Activated CD8-positive, alpha-beta memory T cell treated with anti-CD3 and anti-CD28 coated beads, Interleukin-2, amount 10 ng/mL, durations not matched to agents 7 days and 5 days (primary cell): Measurements from ENCODE around the gene CAMKMT. TPM values are rescaled to one million over a fixed set of nuclear protein-coding genes. Genes with fewer than 3 reads are reported as not detected.

Experiments used
- ATAC-seq: fragments of 150-1000 bp; cut with Tn5 transposase; one replicate; pipeline ENCODE4 v1.10.0; 2021; ENCODE audit warnings: moderate library complexity
- CTCF ChIA-PET: fragments of 350-600 bp; sonication (Branson Sonifier 250); formaldehyde crosslinking; loops from one replicate; lab custom pipeline; 2021; ENCODE audit warnings: antibody characterized with exemption; lab: Charles Lee
- DNase-seq: peaks from one replicate; pipeline ENCODE4 v3.0.0-alpha.2; 2020
- H3K27ac Mint-ChIP-seq: one replicate; pipeline ENCODE4 v1.8.0; 2021; ENCODE audit warnings: mild to moderate bottlenecking, mixed read lengths
- H3K27me3 Mint-ChIP-seq: one replicate; pipeline ENCODE4 v1.8.0; 2021; ENCODE audit warnings: mixed read lengths
- H3K36me3 Mint-ChIP-seq: one replicate; pipeline ENCODE4 v1.8.0; 2021; ENCODE audit warnings: mild to moderate bottlenecking, mixed read lengths
- H3K4me1 Mint-ChIP-seq: one replicate; pipeline ENCODE4 v1.8.0; 2021; ENCODE audit warnings: mixed read lengths
- H3K4me3 Mint-ChIP-seq: one replicate; pipeline ENCODE4 v1.8.0; 2021; ENCODE audit warnings: mild to moderate bottlenecking, moderate library complexity, mixed read lengths
- H3K9me3 Mint-ChIP-seq: one replicate; pipeline ENCODE4 v1.8.0; 2022; ENCODE audit warnings: low read depth, mixed read lengths
- total RNA-seq, 2 experiments: library from RNA; stranded (reverse); gene quantifications; one replicate each; pipeline ENCODE4 v1.2.3, GENCODE V29; 2021

The CAMKMT gene
- total RNA-seq, 2 experiments from 2014 or later, result 12.8 to 13.3 TPM

DNA sequence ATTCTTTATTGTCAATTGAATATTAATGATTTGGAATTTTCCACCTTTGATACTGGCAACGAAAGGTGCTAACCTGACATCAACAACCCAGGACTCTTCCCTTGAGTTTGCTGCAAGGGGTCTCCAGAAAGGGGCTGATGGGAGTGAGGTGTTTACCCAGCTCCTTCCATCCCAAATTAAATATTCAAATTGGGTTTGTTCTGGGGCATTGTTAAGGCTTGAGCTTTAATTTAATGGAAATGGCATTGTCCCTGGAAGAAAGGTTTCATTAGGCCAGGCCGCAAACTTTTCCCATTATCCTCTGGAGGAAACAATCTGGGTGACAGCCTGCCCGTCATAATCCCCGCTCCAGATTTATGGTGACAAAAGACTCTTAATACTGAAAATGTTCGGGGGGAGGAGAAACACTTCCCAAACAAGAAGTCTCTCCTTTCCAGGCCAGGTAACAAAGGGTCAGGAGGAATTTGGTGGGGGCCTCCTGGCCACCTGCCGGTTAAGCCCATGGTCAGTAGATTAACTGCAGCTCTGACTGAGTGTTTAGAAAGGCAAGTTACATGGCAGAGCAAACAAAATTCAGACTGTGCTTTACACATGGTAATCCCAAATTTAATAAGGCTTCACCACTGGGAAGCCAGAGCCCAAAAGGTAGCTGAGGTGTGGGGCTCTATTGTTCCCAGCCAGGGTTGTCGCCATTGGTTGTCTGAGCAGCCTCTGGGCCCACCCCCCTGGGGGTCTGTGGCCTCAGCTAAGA is 428.4 kb downstream of the CAMKMT start:
- no peaks in the 10 kb centered on the region for H3K9me3 Mint-ChIP-seq
- H3K4me1 Mint-ChIP-seq, result no peaks in the 10 kb centered on the region
- no peak for ATAC-seq
- H3K4me3 Mint-ChIP-seq, result no peak overlapping the region
- H3K36me3 Mint-ChIP-seq, result no peaks in the 10 kb centered on the region
- CTCF ChIA-PET, result interaction anchor here (0.9 kb wide), 1 partner anchor 192 kb away, joined by 3 read pairs; no protein-coding TSS in a partner anchor
- no peak for DNase-seq
- peaks cover 17% of the 10 kb centered on the region for H3K27me3 Mint-ChIP-seq
- H3K27ac Mint-ChIP-seq, result no peak overlapping the region

DNA sequence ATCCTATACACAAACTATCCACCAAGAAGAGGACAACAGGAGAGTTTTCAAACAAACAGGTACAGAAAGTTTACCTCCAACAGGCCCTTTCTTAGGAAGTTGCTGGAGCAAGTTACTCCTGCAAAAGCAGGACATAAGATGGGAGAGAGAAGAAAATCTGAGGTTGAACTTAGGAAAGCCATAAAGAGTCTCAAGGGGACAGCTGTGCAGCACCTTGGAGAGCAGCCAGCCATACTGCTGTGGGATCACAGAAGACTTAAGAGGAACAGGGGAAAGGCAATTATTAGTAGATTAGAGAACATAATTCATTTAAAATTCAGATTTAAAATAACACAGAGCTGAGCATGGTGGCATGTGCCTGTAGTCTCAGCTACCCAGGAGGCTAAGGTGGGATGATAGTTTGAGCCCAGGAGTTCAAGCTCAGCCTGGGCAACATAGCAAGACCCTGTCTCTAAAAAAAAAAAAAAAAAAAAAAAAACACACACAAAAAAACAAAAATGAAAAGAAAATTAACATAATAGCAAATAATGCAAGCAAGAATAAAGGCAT is 431.6 kb downstream of the CAMKMT start:
- Mint-ChIP-seq H3K27me3 (peaks cover 32% of the 10 kb centered on the region), H3K9me3 (no peaks in the 10 kb centered on the region), H3K4me1 (no peaks in the 10 kb centered on the region), H3K27ac (no peak overlapping the region), H3K36me3 (no peaks in the 10 kb centered on the region), H3K4me3 (no peak overlapping the region)
- CTCF ChIA-PET, result interaction anchor here (0.7 to 1.9 kb wide), 4 partner anchors 140 to 777 kb away, joined by 3 to 5 read pairs (median 4); no protein-coding TSS in a partner anchor
- ATAC-seq, result no peak
- no peak for DNase-seq

DNA sequence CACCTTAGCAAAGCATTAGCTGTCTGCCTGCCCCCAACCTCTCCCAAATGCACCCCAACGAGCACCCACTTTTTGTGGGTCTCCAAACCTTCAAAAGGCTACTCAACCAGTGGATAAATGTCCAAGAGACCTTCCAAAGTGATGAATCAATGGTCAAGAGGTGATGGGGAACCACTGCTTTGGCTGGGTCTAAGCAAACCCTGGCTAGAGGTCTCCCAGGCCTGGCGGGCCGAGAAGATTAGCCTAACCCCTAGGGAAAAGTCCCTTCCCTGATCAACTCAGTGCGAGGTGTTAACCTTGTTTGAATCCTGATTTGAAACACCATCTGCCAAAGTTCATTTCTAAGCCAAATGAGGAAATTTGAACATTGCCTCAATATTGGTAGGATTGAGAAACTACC is 435.0 kb downstream of the CAMKMT start:
- no peak for ATAC-seq
- Mint-ChIP-seq H3K27ac (no peak overlapping the region), H3K4me1 (no peaks in the 10 kb centered on the region), H3K27me3 (peaks cover 59% of the 10 kb centered on the region), H3K36me3 (no peaks in the 10 kb centered on the region), H3K9me3 (no peaks in the 10 kb centered on the region), H3K4me3 (no peak overlapping the region)
- DNase-seq, result no peak
- CTCF ChIA-PET, result no interaction called here

DNA sequence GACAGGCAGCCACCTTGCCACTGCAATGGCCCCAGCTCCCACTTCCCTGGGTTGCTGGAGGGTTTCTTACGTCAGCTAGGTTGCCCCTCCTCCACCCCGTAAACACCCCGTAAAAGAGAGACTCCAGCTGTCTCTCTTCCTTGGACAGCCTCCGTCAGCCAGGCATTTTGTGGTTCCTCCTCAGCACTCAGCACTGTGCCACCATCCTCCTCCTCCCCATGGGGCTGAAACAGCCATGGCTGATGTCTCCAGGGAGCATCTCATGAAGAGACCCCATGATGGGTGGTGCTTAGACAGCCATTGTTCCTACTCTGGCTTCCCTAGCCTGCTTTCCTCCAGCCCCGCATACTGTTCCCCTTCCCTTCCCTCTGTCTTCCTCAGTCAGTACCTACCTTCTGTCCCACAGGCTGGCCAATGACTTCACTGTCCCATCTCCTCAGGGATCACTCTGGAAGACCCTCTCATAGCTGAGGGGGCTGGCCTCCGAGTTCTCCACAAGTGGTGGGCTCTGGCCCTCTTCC is 436.5 kb downstream of the CAMKMT start:
- H3K27me3 Mint-ChIP-seq, result peaks cover 57% of the 10 kb centered on the region
- DNase-seq, result peak; percentile 11

DNA sequence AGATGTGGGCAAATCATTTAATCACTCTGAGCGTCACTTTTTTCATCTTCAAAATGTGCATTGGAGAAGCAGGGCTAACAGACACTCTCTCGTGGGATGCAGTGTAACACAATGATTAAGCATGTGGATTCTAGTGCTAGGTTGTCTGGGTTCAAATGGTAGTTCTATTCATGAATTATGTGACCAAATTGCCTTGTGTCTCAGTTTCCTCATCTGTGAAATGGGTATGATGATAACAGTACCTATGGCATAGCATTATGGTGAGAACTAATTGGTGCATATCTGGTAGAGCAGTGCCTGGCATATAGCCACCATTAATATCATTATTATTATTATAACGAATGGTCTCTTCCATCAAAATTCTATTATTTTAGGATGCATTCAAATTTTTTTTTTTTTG is 437.4 kb downstream of the CAMKMT start:
- CTCF ChIA-PET, result interaction anchor here (1.5 kb wide), 1 partner anchor 319 kb away, joined by 5 read pairs; no protein-coding TSS in a partner anchor
- H3K27ac Mint-ChIP-seq, result no peak overlapping the region
- no peak overlapping the region for H3K4me3 Mint-ChIP-seq
- H3K27me3 Mint-ChIP-seq, result peaks cover 64% of the 10 kb centered on the region
- no peaks in the 10 kb centered on the region for H3K9me3 Mint-ChIP-seq
- H3K36me3 Mint-ChIP-seq, result peaks cover 4% of the 10 kb centered on the region
- H3K4me1 Mint-ChIP-seq, result peaks cover 2% of the 10 kb centered on the region
- ATAC-seq (no peak), DNase-seq (no peak)

More for the DNA sequence above, 436.5 kb downstream of the CAMKMT start:
- no peak overlapping the region for H3K4me3 Mint-ChIP-seq
- no peaks in the 10 kb centered on the region for H3K9me3 Mint-ChIP-seq
- CTCF ChIA-PET, result no interaction called here
- peaks cover 4% of the 10 kb centered on the region for H3K36me3 Mint-ChIP-seq
- no peak for ATAC-seq
- peaks cover 2% of the 10 kb centered on the region for H3K4me1 Mint-ChIP-seq
- H3K27ac Mint-ChIP-seq, result no peak overlapping the region

DNA sequence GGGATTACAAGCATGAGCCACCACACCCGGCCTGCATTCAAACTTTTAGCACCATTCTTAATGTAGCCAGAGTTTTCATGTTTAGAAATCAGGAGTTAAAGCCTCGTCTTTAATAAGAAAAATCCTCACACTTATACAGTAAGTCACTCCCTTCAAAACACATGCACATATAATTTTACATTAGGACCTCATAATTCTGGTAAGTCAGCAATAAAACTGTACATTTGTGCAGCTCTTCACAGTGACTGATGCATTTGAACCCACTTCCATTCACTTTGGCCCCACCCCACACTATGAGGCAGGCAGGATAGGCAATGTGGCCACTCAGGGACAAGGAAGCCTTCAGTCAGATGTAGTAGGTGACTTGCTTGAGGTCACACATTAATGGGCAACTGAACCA is 438.0 kb downstream of the CAMKMT start:
- ATAC-seq, result no peak
- peaks cover 2% of the 10 kb centered on the region for H3K4me1 Mint-ChIP-seq
- DNase-seq, result no peak
- CTCF ChIA-PET, result interaction anchor here (1.5 kb wide), 1 partner anchor 320 kb away, joined by 5 read pairs; no protein-coding TSS in a partner anchor
- H3K4me3 Mint-ChIP-seq, result no peak overlapping the region
- peaks cover 4% of the 10 kb centered on the region for H3K36me3 Mint-ChIP-seq
- no peaks in the 10 kb centered on the region for H3K9me3 Mint-ChIP-seq
- H3K27ac Mint-ChIP-seq, result no peak overlapping the region
- H3K27me3 Mint-ChIP-seq, result peaks cover 70% of the 10 kb centered on the region

DNA sequence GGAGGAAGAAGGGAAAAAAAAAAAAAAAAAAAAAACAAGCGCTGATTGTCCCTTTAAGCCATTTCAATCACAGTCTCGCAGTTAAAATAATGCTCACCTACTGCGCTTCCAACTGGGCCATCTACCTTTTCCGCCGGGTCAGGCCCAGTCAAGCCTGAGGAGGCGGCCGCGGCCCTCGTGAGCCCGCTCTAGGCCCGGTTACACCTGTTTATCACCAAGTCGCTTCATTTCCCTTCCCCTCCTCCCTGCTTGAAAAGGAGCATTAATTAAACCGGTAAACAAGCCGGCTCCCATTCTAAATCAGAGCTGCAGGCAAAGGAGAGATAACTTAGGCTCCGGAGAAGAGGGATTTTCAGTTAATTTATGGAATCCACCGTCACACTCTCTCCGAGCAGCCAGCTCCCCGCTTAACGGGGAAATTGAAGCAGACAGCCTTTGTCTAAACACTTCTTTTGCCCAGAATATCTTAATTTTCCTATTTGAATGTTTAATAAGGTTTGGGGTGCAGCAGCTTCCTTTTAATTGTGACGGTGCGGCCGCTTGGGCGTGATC is 439.6 kb downstream of the CAMKMT start:
- ATAC-seq (no peak), DNase-seq (no peak)
- H3K4me3 Mint-ChIP-seq, result no peak overlapping the region
- CTCF ChIA-PET, result interaction anchor here (0.9 to 1.6 kb wide), 2 partner anchors 155 to 322 kb away, joined by 3 to 4 read pairs; no protein-coding TSS in a partner anchor
- H3K36me3 Mint-ChIP-seq, result peaks cover 4% of the 10 kb centered on the region
- H3K27ac Mint-ChIP-seq, result no peak overlapping the region
- peaks cover 82% of the 10 kb centered on the region for H3K27me3 Mint-ChIP-seq
- H3K9me3 Mint-ChIP-seq, result no peaks in the 10 kb centered on the region
- peaks cover 2% of the 10 kb centered on the region for H3K4me1 Mint-ChIP-seq

DNA sequence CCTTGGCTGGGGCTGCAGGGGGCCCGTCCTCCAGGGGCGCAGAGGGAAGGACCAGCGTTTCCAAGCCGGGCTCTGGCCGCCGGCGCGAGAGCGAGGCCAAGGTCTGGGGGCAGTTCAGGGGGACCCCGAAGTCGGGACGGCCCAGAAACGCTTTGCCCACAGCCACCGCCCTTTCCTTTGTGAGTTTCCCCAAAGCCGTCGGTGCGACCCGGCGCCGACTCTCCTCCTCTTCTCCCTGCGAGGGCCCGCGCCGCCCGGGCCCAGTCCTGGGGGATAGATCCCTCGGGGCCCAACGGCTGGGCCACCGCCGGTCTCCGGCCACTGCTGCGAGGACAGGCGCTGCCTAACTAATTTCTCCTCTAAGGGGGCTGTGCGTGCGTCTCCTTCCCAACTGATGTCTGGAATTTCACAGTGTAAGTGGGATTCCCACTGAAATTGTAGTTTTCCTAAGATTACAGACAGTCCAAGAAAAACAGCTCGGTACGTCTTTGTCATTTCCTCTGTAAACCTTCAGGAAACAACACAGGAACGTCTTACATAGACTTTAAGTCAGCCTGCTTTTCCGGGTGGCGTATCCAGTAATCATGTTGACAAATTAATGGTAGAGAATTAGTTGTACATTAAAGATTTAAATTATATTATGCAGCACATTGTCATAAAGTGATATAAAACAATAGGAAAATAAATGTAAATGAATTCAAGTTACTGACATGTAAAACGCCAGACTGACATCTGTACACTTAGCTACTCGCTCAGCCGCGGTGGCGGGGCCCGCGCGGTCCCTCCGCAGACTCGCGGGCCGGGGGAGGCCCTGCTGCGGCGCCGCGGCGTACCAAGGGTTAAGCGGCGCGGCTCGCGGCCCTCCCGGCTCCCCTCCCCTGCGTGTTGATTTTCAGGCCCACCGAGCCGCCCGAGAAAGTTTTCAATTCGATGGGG is 440.4 kb downstream of the CAMKMT start:
- Mint-ChIP-seq H3K4me1 (peaks cover 6% of the 10 kb centered on the region), H3K9me3 (no peaks in the 10 kb centered on the region), H3K36me3 (peaks cover 4% of the 10 kb centered on the region), H3K27me3 (peaks cover 89% of the 10 kb centered on the region), H3K27ac (no peak overlapping the region), H3K4me3 (no peak overlapping the region)
- CTCF ChIA-PET, result interaction anchor here (0.7 to 1.6 kb wide), 4 partner anchors 153 to 918 kb away, joined by 3 to 4 read pairs (median 4); no protein-coding TSS in a partner anchor
- ATAC-seq, result no peak
- peak; percentile 23 for DNase-seq

DNA sequence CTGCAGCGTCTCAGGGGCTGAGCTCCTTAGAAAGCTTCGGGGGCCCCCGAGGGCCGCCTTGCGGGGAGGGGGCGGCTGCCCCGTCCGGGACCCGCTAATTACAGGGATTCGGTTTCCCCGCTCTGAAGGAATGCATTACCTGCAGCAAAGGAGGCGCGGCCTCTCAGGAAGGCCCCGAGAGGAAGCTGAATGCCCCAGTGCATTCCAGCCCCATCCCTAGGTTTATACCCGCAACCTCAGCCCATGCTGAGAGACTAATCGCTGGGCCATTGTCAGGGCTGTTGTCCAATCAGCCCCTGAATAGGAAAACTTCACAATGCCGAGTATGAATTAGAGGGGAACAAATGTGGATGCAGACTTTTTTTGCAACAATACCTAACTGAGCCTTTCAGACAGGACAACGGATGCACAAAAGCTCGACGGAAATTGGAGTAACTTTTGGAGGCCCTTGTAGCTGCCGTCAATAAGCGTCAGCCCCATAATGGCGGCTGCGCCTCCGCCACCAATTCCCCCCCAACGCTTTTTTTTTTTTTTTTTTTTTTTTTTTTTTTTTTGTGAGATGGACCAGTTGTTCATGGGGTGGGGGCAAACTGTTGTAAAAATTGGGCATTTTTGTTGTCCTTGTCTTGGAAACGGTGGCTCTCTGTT is 441.2 kb downstream of the CAMKMT start:
- DNase-seq, result peak; percentile 32
- Mint-ChIP-seq H3K4me1 (peaks cover 8% of the 10 kb centered on the region), H3K36me3 (peaks cover 4% of the 10 kb centered on the region), H3K27me3 (peaks cover 90% of the 10 kb centered on the region), H3K4me3 (no peak overlapping the region), H3K9me3 (no peaks in the 10 kb centered on the region), H3K27ac (no peak overlapping the region)
- CTCF ChIA-PET, result interaction anchor here (0.7 to 1.2 kb wide), 2 partner anchors 152 to 919 kb away, joined by 3 to 4 read pairs; no protein-coding TSS in a partner anchor
- ATAC-seq, result no peak

DNA sequence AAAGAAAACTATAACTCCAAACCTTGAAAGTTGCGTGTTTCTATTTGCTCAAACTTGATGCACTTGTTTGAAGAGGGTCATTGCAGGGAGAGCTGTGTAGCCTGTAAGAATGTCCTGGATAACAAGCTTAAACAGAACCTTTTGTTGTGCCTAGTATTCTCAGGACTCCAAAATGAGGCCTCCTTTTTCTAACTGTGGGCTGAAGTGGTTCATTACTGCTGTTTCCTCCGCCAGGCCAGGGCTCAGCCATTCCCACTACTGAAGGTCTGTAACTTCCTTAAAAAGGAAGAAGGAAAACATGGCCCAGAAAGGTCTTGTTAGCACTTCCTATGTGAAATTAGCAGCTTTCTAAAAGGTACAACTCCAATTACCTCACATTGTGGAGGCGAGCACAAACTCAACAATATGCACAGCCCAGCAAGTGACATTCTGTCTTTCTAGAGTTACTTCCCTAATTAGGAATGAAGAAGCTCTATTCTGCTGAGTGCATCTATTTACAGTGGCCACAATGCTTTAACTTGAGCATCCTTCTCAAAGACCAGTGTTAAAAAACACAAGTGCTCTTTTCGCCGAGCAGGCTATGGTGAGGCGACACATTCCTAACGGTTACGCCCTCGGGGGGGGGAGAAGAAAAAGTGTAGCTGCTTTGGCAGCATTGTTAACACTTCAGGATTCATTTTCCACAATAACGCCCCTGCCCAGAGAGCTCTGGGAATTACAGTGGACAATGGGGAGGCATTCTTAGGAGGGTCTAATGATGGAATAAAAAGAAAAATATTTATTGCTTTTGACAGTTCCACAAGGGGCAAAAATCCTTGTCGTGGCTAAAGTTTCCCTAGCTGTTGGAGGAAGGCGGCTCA is 442.9 kb downstream of the CAMKMT start:
- ATAC-seq, result no peak
- H3K4me3 Mint-ChIP-seq, result no peak overlapping the region
- H3K27ac Mint-ChIP-seq, result no peak overlapping the region
- CTCF ChIA-PET, result interaction anchor here (0.7 to 2.1 kb wide), 2 partner anchors 96 to 325 kb away, joined by 3 to 6 read pairs; no protein-coding TSS in a partner anchor
- peaks cover 4% of the 10 kb centered on the region for H3K36me3 Mint-ChIP-seq
- DNase-seq, result peak; percentile 36
- H3K27me3 Mint-ChIP-seq, result peaks cover 90% of the 10 kb centered on the region
- no peaks in the 10 kb centered on the region for H3K9me3 Mint-ChIP-seq
- H3K4me1 Mint-ChIP-seq, result peaks cover 8% of the 10 kb centered on the region

DNA sequence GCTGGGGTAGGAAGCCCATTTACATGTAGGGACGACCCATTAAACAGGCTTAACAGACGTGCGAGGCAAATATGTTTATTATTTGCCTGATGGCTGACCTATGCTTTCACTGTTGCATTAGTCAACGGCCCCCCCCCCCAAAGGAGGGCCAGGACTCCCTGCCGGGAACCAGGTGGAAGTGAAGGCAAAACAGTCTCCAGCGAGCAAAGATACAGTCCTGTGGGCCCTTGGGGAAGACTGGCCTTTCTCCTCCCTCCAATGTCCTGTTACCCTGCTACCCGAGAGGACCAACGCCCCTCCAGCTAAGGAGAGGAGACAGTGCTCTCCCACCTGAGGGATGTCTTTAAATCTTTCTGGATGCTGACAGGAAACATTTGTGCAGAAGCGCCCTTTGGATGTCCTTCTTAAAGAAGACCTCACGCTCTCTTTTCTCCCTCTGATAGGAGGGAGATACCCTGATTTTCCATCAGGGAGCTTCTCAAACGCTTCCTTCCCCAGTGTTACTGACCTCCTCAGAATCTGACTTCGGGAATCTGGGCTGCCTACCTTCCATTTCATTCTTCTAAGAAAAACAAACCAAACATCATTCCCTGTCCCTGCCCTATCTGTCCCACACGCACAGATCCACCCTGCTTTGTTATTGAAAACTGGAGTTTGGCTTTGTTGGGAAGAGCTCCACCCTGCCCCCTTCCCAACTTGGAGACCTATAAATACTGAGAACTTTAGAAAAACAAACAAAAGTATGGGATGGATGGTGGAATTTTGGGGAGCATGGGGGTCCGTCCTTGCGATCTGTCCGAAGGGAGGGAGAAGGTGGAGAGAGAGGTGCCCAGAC is 443.9 kb downstream of the CAMKMT start:
- peaks cover 4% of the 10 kb centered on the region for H3K36me3 Mint-ChIP-seq
- CTCF ChIA-PET, result interaction anchor here (2.1 kb wide), 1 partner anchor 326 kb away, joined by 6 read pairs; no protein-coding TSS in a partner anchor
- DNase-seq, result peak; percentile 29
- no peak overlapping the region for H3K4me3 Mint-ChIP-seq
- peaks cover 8% of the 10 kb centered on the region for H3K4me1 Mint-ChIP-seq
- peaks cover 87% of the 10 kb centered on the region for H3K27me3 Mint-ChIP-seq
- H3K9me3 Mint-ChIP-seq, result no peaks in the 10 kb centered on the region
- no peak for ATAC-seq
- no peak overlapping the region for H3K27ac Mint-ChIP-seq
